C4-2B (cell line): Measurements from ENCODE around the gene OOSP2.
"Not testable (repeated sequence)": the region's sequence is repeated elsewhere in the genome, so short reads cannot be mapped to it uniquely, and the experiment has no call there.

Experiments used
- H3K27ac ChIP-seq: fragments of 450-650 bp; 2 replicates; pipeline ENCODE4 v1.5.1; 2017
- CTCF ChIP-seq: fragments of 450-650 bp; conservative IDR thresholded peaks from 2 replicates; pipeline ENCODE4 v1.5.1; 2017; ENCODE audit warnings: mild to moderate bottlenecking
- ZFX ChIP-seq: fragments of 450-650 bp; IDR thresholded peaks from 2 replicates; pipeline ENCODE4 v1.6.1; 2017

Gene OOSP2

GRCh38 chr11:60059521-60060240 is 19.5 kb downstream of the OOSP2 start:
- TF ChIP-seq ZFX (no peak), CTCF (no peak)
- no peak overlapping the region for H3K27ac ChIP-seq

- H3K27ac ChIP-seq: no peak overlapping the region
- TF ChIP-seq ZFX: no peak
- TF ChIP-seq CTCF: no peak
Observed at GRCh38 chr11:60064111-60064510, 23.9 kb downstream of the OOSP2 start.

- TF ChIP-seq CTCF (no peak), ZFX (no peak)
- no peak overlapping the region for H3K27ac ChIP-seq
Observed at GRCh38 chr11:60065801-60066200, 25.6 kb downstream of the OOSP2 start.

GRCh38 chr11:60069450-60069849 is 29.2 kb downstream of the OOSP2 start:
- TF ChIP-seq ZFX (no peak), CTCF (no peak)
- no peak overlapping the region for H3K27ac ChIP-seq

GRCh38 chr11:60071644-60072043 is 31.4 kb downstream of the OOSP2 start:
- H3K27ac ChIP-seq: not testable (repeated sequence)

GRCh38 chr11:60077216-60077817 is 37.1 kb downstream of the OOSP2 start:
- no peak for TF ChIP-seq CTCF
- TF ChIP-seq ZFX: no peak
- no peak overlapping the region for H3K27ac ChIP-seq

- no peak for TF ChIP-seq ZFX
- TF ChIP-seq CTCF: no peak
- no peak overlapping the region for H3K27ac ChIP-seq
Observed at GRCh38 chr11:60077981-60078380, 37.8 kb downstream of the OOSP2 start.

GRCh38 chr11:60078745-60079144 is 38.5 kb downstream of the OOSP2 start:
- H3K27ac ChIP-seq: no peak overlapping the region
- TF ChIP-seq CTCF: no peak
- TF ChIP-seq ZFX: no peak
